WTC11 (cell line): ENCODE data around the gene TMEM207. TPM values are rescaled to one million over a fixed set of nuclear protein-coding genes. Genes with fewer than 3 reads are reported as not detected.
"Not testable (repeated sequence)": the region's sequence is repeated elsewhere in the genome, so short reads cannot be mapped to it uniquely, and the experiment has no call there.

Experiments used
- ATAC-seq: fragments of 200-7000 bp; cut with Tn5 transposase; 2 replicates; pipeline ENCODE4 v1.10.0; 2021; ENCODE audit warnings: mild to moderate bottlenecking, moderate library complexity
- CTCF ChIA-PET: fragments of 300-600 bp; sonication (Branson Sonifier 250); formaldehyde crosslinking; loops from one replicate; lab custom pipeline; 2021; ENCODE audit warnings: antibody characterized with exemption; lab: Charles Lee
- POLR2A ChIA-PET: fragments of 350-600 bp; sonication (Branson Sonifier 250); formaldehyde crosslinking; loops from one replicate; lab custom pipeline; 2021; ENCODE audit warnings: antibody characterized with exemption; lab: Charles Lee
- DNase-seq: peaks from one replicate; pipeline ENCODE4 v3.0.0; 2021; ENCODE audit warnings: low spot score
- H3K27ac Mint-ChIP-seq: 2 replicates; pipeline ENCODE4 v1.8.0; 2021; ENCODE audit warnings: mixed read lengths
- H3K27me3 Mint-ChIP-seq: 2 replicates; pipeline ENCODE4 v1.8.0; 2021; ENCODE audit warnings: low read depth, mild to moderate bottlenecking, moderate library complexity, mixed read lengths
- H3K36me3 Mint-ChIP-seq: 2 replicates; pipeline ENCODE4 v1.8.0; 2021; ENCODE audit warnings: mixed read lengths
- H3K4me1 Mint-ChIP-seq: 2 replicates; pipeline ENCODE4 v1.8.0; 2022; ENCODE audit warnings: mixed read lengths
- H3K4me3 Mint-ChIP-seq: 2 replicates; pipeline ENCODE4 v1.8.0; 2021; ENCODE audit warnings: mild to moderate bottlenecking, moderate library complexity, mixed read lengths
- H3K9me3 Mint-ChIP-seq: 2 replicates; pipeline ENCODE4 v1.8.0; 2021; ENCODE audit warnings: mixed read lengths
- ARID4B ChIP-seq: sonication (generic); formaldehyde crosslinking; IDR thresholded peaks from 2 replicates; pipeline ENCODE4 v1.8.0; 2023; ENCODE audit warnings: missing genetic modification reagents, mild to moderate bottlenecking, borderline replicate concordance
- ATF1 ChIP-seq: sonication (generic); formaldehyde crosslinking; IDR thresholded peaks from 2 replicates; pipeline ENCODE4 v1.8.1; 2023; ENCODE audit warnings: mild to moderate bottlenecking, moderate library complexity, missing genetic modification reagents
- ATF3 ChIP-seq: sonication (generic); formaldehyde crosslinking; conservative IDR thresholded peaks from 2 replicates; pipeline ENCODE4 v1.8.1; 2022; ENCODE audit warnings: mild to moderate bottlenecking, missing genetic modification reagents
- CREM ChIP-seq: sonication (generic); formaldehyde crosslinking; IDR thresholded peaks from 2 replicates; pipeline ENCODE4 v1.8.1; 2022; ENCODE audit warnings: mild to moderate bottlenecking, missing genetic modification reagents, moderate library complexity
- CTCF ChIP-seq: fragments of 200-600 bp; IDR thresholded peaks from 2 replicates; pipeline ENCODE4 v1.8.0; 2022; ENCODE audit warnings: antibody characterized with exemption
- ESRRA ChIP-seq: sonication (generic); formaldehyde crosslinking; IDR thresholded peaks from 2 replicates; pipeline ENCODE4 v1.8.1; 2022; ENCODE audit warnings: mild to moderate bottlenecking, missing genetic modification reagents, borderline replicate concordance
- ETV6 ChIP-seq: sonication (generic); formaldehyde crosslinking; IDR thresholded peaks from 2 replicates; pipeline ENCODE4 v1.8.1; 2022; ENCODE audit warnings: mild to moderate bottlenecking, missing genetic modification reagents
- FOXJ3 ChIP-seq: sonication (generic); formaldehyde crosslinking; IDR thresholded peaks from 2 replicates; pipeline ENCODE4 v1.9.0; 2021; ENCODE audit warnings: missing genetic modification reagents, mild to moderate bottlenecking, borderline replicate concordance
- FOXK1 ChIP-seq: sonication (generic); formaldehyde crosslinking; IDR thresholded peaks from 2 replicates; pipeline ENCODE4 v1.8.0; 2022; ENCODE audit warnings: mild to moderate bottlenecking, moderate library complexity, missing genetic modification reagents
- GRHL2 ChIP-seq: fragments of 250-450 bp; sonication (Bioruptor Pico); IDR thresholded peaks from 2 replicates; pipeline ENCODE4 v1.8.0; 2022; ENCODE audit warnings: mild to moderate bottlenecking, moderate library complexity; ENCODE audit not compliant: insufficient replicate concordance, severe bottlenecking
- GTF2I ChIP-seq: fragments of 250-450 bp; sonication (Bioruptor Pico); conservative IDR thresholded peaks from 2 replicates; pipeline ENCODE4 v1.4.0; 2021; ENCODE audit warnings: mild to moderate bottlenecking
- JAZF1 ChIP-seq: fragments of 250-450 bp; sonication (Bioruptor Pico); IDR thresholded peaks from 2 replicates; pipeline ENCODE4 v1.9.0; 2021; ENCODE audit warnings: moderate library complexity, mild to moderate bottlenecking, inconsistent platforms
- MXD4 ChIP-seq: fragments of 250-450 bp; sonication (Bioruptor Pico); IDR thresholded peaks from 2 replicates; pipeline ENCODE4 v1.8.0; 2021; ENCODE audit warnings: mild to moderate bottlenecking, moderate library complexity, borderline replicate concordance
- RORB ChIP-seq: fragments of 250-450 bp; sonication (Bioruptor Pico); IDR thresholded peaks from 2 replicates; pipeline ENCODE4 v1.9.0; 2021; ENCODE audit warnings: mild to moderate bottlenecking
- SOX15 ChIP-seq: fragments of 250-450 bp; sonication (Bioruptor Pico); IDR thresholded peaks from 2 replicates; pipeline ENCODE4 v1.9.0; 2021; ENCODE audit warnings: mild to moderate bottlenecking
- TP53 ChIP-seq: sonication (generic); formaldehyde crosslinking; IDR thresholded peaks from 2 replicates; pipeline ENCODE4 v1.8.1; 2023; ENCODE audit warnings: mild to moderate bottlenecking, missing genetic modification reagents
- ZBTB43 ChIP-seq: sonication (generic); formaldehyde crosslinking; IDR thresholded peaks from 2 replicates; pipeline ENCODE4 v1.8.1; 2023; ENCODE audit warnings: mild to moderate bottlenecking, missing genetic modification reagents
- ZNF425 ChIP-seq: fragments of 250-450 bp; sonication (Bioruptor Pico); conservative IDR thresholded peaks from 2 replicates; pipeline ENCODE4 v1.9.0; 2021; ENCODE audit warnings: mild to moderate bottlenecking
- total RNA-seq: library from RNA; stranded (reverse); gene quantifications from 3 replicates; pipeline ENCODE4 v1.2.3, GENCODE V29; 2021

The TMEM207 gene
- total RNA-seq, 1 experiment from 2014 or later, result not detected

- Mint-ChIP-seq H3K4me3 (no peak overlapping the region), H3K27me3 (no peaks in the 10 kb centered on the region), H3K36me3 (no peaks in the 10 kb centered on the region), H3K27ac (no peak overlapping the region), H3K9me3 (no peaks in the 10 kb centered on the region), H3K4me1 (peaks cover 24% of the 10 kb centered on the region)
- no peak for ATAC-seq
- CTCF ChIA-PET, result no interaction called here
- TF ChIP-seq ETV6 (CRISPR knock-in tag), result no peak
- TF ChIP-seq JAZF1, result no peak
- no peak for TF ChIP-seq CTCF
- TF ChIP-seq FOXJ3 (CRISPR knock-in tag), result no peak
- TF ChIP-seq TP53 (CRISPR knock-in tag), result no peak
- POLR2A ChIA-PET, result no interaction called here
- DNase-seq, result no peak
Observed at GRCh38 chr3:190485830-190486532, 36.3 kb upstream of the TMEM207 start.

DNA sequence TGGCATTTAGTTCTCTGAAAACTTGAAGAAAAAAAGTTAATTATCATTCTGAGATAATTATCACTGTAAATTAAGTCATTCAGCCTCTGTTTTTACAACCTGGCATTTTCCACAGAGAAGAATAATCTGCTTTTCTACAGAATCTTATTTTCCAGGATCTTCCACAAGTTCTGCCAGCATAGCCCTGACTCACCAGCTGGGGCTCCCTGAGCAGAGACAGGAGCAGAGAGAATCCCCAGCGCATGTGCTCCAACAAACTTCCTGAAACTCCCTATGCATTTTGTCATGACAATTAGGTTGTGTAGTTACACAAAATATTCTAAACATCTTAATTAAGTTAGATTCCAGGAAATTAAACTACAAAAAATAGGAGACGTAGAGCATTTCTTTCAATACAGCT lies 32.1 kb upstream of the TMEM207 start:
- no peaks in the 10 kb centered on the region for H3K36me3 Mint-ChIP-seq
- ChIA-PET CTCF (interaction anchor here (0.7 kb wide), 1 partner anchor 32 kb away, joined by 3 read pairs; the partner anchor contains the start of gene IL1RAP), POLR2A (interaction anchor here (0.6 kb wide), 1 partner anchor 8 kb away, joined by 3 read pairs; no protein-coding TSS in a partner anchor)
- ATAC-seq (peak; percentile 67), DNase-seq (no peak)
- H3K9me3 Mint-ChIP-seq, result no peaks in the 10 kb centered on the region
- peaks cover 16% of the 10 kb centered on the region for H3K4me1 Mint-ChIP-seq
- H3K27ac Mint-ChIP-seq, result no peak overlapping the region
- H3K4me3 Mint-ChIP-seq, result no peak overlapping the region
- no peaks in the 10 kb centered on the region for H3K27me3 Mint-ChIP-seq
- no peak for TF ChIP-seq FOXK1 (CRISPR knock-in tag)
- no peak for TF ChIP-seq JAZF1
- TF ChIP-seq GTF2I, result no peak
- no peak for TF ChIP-seq ATF1 (CRISPR knock-in tag)
- TF ChIP-seq ARID4B, result no peak
- no peak for TF ChIP-seq RORB
- TF ChIP-seq ATF3, result no peak
- TF ChIP-seq ESRRA (CRISPR knock-in tag), result no peak
- no peak for TF ChIP-seq CREM (CRISPR knock-in tag)
- no peak for TF ChIP-seq ZBTB43 (CRISPR knock-in tag)
- TF ChIP-seq SOX15 (CRISPR knock-in tag), result no peak
- TF ChIP-seq GRHL2 (CRISPR knock-in tag), result no peak
- no peak for TF ChIP-seq MXD4 (CRISPR knock-in tag)
- TF ChIP-seq ZNF425, result no peak

DNA sequence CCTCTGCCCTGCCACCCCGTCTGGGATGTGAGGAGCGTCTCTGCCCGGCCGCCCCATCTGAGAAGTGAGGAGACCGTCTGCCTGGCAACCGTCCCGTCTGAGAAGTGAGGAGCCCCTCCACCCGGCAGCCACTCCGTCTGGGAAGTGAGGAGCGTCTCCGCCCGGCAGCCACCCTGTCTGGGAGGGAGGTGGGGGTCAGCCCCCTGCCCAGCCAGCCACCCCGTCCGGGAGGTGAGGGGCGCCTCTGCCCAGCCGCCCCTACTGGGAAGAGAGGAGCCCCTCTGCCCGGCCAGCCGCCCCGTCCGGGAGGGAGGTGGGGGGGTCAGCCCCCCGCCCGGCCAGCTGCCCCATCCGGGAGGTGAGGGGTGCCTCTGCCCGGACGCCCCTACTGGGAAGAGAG lies 23.6 kb upstream of the TMEM207 start:
- CTCF ChIA-PET, H3K36me3 Mint-ChIP-seq, H3K4me3 Mint-ChIP-seq, H3K27me3 Mint-ChIP-seq, POLR2A ChIA-PET, H3K27ac Mint-ChIP-seq, H3K4me1 Mint-ChIP-seq, DNase-seq, ATAC-seq: not testable (repeated sequence)
- H3K9me3 Mint-ChIP-seq, result peaks cover 20% of the 10 kb centered on the region
